Measurements from ENCODE around the gene IDH2.
"Not testable (repeated sequence)": the region's sequence is repeated elsewhere in the genome, so short reads cannot be mapped to it uniquely, and the experiment has no call there.

The IDH2 gene

DNA sequence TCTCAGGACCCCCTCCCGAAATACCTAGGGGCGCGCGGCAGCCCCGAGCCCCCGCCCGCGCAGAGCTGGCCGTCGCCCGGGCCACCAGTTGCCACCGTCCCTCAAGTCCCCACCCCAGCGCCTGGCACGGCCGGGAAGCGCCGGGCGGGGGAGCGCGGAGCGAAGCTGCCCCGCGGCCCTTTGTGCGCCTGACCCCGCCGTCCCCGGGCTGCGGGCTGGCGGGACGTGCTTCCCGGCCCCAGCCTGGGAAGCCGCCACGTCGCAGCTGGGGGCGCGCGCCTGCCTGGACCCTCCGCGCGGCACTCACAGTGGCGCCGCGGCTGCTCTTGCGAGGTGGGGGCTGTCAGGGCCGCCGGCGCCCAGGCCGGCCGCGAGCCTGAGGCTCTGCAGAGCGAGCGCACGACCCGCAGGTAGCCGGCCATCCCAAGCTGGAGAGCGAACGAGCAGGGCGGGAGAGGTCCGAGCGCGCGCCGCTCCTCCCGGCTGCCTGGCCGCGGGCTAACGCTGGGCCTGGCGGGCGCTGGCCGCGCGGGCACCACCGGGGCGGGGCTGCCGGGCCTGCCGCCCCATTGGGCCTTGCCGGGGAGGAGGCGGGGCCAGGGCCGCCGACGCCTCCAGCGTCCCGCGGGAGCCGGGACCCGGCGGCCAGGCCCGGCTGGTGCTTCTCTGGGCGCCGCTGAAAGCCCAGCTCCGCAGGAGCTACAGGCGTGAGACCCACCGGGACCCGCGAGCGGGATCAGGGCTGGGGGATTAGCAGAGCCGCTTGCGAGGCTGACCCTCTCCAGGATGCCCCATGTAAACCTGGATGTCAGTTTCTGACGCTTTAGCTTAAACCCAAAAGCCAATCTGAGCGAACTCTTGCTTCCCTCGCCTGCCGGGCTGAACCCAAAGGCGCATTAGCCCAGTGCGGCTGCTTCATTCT lies at the start of gene IDH2:
IDH2 (minus strand) TSS at position 500 of the 922 bp plus-strand sequence; CDS start at position 422, 78 bp downstream.
- peak; percentile 88 for DNase-seq

DNA sequence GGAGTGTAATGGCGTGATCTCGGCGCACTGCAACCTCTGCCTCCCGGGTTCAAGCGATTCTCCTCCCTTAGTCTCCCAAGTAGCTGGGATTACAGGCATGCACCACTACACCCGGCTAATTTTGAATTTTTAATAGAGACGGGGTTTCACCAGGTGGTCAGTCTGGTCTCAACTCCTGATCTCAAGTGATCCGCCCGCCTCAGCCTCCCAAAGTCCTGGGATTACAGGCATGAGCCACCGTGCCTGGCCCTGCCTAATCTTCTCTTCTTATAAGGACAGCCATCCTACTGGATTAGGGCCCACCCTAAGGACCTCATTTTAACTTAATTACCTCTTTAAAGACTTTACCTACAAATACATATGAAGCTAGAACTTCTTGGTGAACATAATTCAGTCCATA lies 48.3 kb upstream of the IDH2 start:
- not testable (repeated sequence) for DNase-seq

DNA sequence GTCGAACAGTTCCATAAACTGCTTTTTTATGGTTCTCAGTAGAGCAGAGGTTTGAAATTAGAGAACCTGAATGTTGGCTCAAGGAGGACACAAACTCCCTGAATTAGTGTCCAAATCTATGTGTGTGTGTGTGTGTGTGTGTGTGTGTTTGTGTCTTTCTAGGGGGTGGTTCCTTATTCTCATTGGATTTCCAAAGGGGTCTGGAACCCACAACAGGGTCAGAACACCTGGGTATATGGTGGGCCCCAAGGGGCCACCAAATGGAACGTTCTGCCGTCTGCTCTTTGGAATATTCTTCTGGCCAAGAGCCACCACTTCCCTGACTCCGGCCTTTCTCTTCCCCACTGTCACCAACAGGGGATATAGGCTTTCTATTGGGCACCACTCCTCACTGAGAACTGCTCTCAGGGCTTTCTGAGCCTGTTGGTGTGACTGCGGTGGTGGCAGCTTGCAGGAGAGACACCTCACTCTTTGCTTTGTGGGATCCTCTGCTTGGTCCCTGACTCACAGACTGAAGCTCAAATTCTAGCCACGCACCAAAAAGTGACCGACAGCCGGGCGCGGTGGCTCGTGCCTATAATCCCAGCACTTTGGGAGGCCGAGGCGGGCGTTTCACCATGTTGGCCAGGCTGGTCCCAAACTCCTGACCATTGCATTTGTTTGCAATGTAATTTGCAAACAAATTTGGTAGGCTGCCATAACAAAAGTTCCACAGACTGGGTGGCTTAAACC lies 47.5 kb upstream of the IDH2 start:
- no peak for DNase-seq

DNA sequence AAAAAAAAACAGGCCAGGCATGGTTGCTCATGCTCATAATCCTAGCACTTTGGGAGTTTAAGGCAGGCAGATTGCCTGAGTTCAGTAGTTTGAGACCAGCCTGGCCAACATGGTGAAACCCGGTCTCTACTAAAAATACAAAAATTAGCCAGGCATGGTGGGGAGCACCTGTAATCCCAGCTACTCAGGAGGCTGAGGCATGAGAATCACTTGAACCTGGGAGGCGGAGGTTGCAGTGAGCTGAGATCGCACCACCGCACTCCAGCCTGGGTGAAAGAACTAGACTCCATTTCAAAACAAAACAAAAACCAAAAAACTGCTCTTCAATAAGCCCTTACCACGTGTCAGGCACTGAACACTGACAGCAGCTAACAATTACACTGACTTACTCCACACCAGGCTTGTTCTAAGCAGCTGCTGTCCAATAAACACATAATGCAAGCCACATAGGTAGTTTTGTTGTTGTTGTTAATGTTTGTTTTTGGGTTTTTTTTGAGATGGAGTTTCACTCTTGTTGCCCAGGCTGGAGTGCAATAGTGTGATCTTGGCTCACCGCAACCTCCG lies 44.0 kb upstream of the IDH2 start:
- DNase-seq: not testable (repeated sequence)

DNA sequence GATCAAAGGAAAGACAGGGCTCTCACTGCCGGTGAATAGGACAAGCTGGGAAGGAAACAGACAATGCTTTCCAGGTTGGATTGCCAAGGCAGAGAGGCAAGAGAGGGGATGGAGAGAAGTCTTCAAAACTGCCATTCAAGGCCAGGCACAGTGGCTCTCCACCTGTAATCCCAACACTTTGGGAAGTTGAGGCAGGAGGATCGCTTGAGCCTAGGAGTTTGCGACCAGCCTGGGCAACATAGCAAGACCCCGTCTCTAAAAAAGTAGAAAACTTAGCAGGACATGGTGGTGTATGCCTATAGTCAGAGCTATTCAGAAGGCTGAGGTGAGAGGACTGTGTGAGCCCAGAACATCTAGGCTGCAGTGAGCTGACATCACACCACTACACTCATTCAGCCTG lies 43.5 kb upstream of the IDH2 start:
- DNase-seq: no peak

DNA sequence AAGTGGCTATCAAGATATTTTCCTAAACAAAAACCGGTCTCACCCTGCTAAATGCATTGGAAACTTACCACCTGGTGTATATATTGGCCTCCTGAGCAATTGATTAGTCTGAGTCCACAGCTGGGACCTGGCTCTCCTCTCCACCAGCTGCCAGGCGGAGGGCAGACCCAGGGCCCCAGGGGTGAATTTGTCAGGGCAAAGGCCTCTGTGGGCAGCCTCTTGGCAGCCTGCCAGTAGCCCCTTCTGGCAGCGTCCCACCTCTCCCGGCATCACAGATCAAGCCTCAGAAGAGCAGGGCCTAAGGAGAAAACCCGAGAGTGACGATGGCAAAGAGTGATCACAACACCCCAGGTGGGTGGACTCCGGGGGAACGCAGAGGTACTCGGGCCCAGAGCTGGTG lies 43.0 kb upstream of the IDH2 start:
- DNase-seq: no peak

DNA sequence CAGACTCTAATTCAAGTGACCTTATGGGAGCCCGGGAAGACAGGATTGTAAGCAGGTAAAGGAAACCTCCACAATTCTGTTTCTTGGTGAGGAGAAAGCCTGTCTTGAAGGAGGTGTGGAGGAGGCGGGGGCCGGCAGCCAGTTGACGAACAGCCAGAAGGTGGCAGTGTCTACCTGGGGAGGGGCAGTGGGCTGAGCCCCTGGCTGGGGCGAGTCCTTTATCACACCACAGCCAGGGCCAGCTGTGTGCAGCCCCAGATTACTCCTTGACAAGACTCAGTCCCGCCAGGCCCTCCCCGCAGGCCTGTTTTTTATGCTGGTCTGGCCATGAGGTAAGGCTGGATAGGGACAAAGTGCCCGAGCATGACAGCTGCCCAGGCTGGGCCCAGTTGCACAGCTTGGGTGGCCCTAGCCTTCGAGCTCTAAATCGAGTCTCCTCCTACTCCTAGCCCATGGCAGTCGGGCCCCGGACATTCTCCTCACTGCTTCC lies 40.9 kb upstream of the IDH2 start:
- peak; percentile 71 for DNase-seq

DNA sequence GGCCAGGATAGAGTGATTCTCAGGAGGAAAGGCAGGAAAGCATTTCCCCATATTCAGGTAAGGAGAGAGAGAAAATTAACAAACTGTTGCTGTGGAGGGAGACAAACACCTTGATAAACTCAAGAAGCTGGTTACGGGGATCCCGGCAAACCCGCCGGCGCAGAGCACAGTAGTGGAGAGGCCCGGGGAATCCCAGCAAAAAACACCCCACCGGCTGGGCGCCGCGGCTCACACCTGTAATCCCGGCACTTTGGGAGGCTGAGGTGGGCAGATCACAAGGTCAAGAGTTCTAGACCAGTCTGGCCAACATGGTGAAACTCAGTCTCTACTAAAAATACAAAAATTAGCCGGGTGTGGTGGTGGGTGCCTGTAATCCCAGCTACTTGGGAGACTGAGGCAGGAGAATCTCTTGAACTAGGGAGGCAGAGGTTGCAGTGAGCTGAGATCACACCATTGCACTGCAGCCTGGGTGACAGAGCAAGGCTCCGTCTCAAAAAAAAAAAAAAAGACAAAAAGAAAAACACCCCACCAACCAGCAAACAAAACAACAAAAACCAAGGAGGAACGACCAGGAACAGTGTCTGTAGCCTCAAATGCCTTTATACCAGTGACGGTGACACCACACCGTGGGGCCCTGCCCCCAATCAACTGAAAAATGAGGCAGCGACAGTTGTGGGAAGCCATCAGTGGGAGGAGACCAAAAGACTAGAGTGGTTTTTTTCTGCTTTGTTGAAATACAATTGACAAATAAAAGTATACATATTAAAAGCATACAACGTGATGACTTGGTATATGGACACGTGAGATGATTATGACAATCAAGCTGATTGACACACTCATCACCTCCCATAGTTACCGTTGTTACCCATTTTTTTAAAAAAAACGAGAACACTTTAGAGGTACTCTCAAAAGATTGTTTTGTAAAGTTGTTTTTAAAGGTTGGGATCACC lies 40.2 kb upstream of the IDH2 start:
- DNase-seq: no peak

DNA sequence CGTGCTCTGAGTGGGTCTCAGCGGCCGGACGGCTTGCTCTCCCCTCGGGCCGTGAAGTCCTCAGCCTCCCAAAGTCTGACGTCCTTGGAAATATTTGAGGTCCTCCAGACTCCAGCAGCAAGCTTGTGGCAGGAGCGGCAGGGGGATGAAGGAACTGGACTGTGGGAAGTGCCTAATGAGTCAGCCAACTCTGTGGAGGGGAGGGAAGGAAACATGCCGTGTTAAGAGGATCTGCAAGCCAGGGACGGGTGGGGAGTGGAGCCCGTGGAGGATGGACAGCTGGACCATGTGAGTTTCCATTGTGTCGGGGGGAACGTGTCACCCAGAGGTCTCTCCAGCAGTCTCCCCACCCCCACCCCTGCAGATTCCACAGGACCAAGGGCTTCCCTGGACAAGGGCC lies 39.4 kb upstream of the IDH2 start:
- DNase-seq: no peak

DNA sequence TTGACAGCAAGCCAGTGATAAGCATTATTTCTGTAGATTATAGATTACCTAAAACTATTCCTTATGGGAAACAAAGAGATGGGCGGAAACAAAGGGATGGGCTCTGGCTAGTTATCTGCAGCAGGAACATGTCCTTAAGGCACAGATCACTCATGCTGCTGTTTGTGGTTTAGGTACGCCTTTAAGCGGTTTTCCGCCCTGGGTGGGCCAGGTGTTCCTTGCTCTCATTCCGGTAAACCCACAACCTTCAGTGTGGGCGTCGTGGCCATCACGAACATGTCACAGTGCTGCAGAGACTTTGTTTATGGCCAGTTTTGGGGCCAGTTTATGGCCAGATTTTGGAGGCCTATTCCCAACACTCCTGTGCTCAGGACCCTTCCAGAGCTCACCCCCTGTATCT lies 37.3 kb upstream of the IDH2 start:
- not testable (repeated sequence) for DNase-seq

DNA sequence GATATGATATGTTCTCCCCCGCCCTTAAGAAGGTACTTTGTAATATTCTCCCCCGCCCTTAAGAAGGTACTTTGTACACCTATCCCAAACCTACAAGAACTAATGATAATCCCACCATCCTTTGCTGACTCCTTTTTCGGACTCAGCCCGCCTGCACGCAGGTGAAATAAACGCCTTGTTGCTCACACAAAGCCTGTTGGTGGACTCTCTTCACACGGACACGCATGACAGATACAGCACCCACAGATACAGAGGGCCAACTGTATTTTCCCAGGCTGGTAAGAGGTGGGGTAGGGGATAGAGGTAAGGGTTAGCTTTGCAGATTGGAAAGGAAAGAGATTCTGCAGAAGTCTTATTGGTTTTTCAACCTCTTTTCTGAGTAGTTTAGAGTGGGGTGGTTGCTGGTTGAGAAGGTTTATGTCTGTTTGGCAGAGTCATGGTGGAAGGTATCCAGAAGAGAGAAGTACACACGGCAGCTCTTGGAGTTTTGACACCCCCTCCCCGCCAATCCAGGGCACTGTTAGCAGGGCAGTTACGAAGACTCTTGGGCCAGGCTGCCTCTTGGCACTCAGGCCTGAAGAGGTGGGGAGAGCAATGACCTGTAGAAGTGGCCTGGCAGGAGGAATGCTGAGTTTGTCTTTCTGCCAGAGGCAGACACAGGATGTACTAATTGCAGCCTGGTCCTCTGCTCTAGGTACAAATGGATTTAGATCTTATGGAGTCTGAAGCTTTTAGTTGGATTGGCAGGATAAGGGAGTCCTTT lies 36.0 kb upstream of the IDH2 start:
- no peak for DNase-seq

DNA sequence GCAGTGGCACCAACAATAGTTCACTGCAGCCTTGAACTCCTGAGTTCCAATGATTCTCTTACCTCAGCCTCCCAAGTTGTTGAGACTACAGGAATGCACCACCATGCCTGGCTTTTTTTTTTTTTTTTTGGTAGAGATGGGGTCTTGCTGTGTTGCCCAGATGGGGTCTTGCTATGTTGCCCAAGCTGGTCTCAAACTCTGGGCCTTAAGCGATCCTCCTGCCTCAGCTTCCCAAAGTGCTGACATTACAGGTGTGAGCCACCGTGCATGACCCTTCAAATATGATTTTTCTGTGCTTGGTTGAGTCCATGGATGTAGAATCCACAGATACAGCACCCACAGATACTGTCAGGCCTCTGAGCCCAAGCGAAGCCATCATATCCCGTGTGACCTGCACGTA lies 30.2 kb upstream of the IDH2 start:
- no peak for DNase-seq

DNA sequence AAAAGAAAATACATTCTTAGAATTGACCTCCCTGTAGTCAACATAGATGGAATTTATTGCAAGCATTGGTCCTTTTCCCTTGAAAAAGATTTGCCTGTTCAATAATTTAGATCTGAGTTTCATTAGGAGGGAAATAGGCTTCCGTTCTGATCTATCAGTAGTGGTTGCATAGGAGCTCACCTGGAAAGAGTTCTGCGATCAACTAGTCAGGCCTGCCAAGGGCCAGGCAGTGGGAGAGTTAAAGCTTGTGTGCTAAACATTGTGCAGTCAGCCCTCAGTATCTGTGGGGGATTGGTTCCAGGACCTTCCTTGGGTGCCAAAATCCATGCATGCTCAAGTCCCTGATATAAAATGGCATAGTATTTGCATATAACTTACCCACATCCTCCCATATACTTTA lies 29.6 kb upstream of the IDH2 start:
- no peak for DNase-seq

DNA sequence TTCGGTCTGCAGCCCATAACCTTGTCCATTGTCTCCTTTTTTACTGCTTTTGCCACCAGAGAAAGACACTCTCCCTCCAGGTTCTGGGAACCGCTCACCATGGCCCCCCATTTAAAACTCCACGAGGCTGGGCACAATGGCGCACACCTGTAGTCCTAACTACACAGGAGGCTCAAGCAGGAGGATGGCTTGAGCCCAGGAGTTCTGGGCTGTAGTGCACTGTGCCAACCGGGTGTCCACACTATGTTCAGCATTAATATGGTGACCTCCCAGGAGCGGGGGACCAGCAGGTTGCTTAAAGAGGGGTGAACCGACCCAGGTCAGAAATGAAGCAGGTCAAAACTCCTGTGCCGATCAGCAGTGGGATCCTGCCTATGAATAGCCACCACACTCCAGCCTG lies 28.0 kb upstream of the IDH2 start:
- no peak for DNase-seq

DNA sequence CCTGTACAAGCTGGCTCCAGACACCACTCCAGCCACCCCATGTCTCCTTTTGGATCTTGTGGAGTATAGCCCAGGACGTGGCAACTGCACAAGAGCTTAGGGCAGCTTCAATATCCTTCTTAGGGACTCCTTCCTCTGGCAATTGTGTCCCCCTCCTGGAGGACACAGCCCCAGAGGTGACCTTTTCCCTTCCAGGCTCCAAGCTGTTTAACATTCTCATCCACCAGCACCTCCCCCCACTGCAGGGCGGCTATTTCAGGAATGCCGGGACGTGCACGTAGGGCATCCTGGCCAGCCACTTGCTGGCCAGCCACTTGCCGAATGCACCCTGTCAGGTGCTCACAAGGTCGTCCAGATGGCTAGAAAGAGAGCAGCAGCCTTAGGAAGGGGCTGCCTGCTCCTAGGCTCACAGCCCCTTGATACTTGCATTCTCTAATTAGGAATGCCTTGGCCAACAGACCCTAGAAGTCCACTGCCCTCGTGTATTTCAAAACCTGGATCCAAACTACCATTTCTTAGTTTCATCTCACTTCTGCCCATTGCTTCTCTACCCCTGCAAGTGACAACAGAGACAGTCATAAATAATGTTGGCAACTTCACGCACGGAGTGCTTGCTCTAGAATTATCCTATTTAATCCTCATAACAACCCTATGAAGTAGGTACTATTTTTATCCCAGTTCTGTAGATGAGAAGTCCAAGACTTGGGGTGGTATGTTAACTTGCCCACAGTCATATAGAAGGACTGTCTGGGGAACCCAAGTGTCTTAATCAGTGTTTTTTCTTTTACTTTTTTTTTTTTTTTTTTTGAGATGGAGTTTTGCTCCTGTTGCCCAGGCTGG lies 24.5 kb upstream of the IDH2 start:
- DNase-seq: no peak

DNA sequence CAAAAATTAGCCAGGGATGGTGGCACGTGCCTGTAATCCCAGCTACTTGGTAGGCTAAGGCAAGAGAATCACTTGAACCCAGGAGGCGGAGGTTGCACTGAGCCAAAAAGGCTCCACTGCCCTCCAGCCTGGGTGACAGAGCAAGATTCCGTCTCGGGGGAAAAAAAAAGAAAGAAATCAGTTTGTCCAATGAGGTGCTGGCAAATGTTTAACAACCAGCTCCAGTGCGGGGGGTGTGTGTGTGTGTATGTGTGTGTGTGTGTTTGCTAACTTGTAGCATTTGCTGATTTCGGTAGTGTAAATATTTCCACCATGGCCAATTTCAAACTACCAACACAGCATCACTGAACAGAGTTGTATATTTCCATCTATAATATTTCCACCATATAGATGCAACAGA lies 23.8 kb upstream of the IDH2 start:
- no peak for DNase-seq

DNA sequence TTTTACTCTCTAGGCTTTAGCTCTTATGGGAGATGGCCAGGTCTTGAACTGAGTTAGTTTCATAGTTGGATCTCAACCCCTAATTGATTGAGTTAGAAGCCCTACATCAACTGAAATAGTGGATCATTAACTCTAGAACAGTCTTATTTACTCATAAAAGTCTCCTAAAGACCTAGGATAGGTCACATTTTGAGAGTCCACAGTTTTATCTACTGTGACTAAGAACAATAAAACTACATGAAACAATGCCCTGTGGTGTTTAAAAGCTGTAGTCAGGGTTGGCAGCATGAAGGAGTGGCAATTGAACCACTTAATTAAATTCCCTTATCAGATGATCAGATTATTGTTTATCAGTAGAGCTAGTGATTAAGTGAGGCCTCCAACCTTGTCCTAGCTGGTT lies 22.2 kb upstream of the IDH2 start:
- DNase-seq: no peak

DNA sequence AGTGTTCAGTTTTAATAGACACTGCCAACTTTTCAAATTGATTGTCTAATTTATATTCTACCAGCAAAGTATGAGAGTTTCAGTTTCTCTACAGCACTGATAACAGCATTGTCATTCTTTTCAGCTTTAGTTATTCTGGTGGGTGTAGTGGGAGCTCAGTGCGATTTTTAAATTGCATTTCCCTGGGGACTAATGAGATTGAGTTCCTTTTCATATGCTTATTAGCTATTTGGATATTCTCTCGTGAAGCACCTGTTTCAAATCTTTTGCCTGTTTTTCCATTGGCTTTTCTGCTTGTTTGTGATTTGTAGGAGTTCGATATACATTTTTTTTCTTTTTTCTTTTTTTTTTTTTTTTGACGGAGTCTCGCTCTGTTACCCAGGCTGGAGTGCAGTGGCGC lies 18.8 kb upstream of the IDH2 start:
- no peak for DNase-seq

DNA sequence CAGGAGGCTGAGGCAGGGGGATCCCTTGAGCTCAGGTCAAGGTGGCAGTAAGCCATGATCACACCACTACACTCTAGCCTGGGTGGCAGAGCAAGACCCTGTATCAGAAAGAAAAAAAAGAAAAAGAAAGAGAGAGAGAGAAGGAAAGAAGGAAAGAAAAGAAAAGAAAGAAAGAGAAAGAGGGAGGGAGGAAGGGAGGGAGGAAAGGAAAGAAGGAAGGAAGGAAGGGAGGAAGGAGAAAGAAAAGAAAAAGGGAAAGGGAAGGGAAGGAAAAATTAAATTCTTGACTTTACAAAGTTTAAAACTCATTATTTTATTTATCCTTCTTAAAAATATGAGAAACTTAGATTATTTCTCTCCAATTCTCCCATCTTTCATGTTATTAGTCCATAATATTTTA lies 17.1 kb upstream of the IDH2 start:
- no peak for DNase-seq

DNA sequence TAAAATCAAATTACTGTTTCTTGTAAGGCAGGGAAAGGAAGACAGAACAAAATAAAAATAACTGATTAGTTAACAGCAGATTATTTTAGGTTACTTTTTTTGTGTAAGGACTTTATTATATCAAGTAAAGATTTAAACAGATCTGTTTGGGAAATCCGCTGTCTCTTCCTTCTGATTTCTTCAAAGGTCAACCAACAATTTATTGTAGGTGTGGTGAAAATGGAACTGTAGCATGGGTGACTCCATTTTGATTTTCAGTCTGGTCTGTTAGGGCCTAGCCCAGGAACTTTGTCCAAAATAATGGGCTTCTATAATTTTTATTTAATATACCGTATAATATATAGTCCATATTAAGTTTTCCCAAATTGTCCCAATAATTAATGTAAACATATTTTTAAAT lies 13.5 kb upstream of the IDH2 start:
- no peak for DNase-seq

DNA sequence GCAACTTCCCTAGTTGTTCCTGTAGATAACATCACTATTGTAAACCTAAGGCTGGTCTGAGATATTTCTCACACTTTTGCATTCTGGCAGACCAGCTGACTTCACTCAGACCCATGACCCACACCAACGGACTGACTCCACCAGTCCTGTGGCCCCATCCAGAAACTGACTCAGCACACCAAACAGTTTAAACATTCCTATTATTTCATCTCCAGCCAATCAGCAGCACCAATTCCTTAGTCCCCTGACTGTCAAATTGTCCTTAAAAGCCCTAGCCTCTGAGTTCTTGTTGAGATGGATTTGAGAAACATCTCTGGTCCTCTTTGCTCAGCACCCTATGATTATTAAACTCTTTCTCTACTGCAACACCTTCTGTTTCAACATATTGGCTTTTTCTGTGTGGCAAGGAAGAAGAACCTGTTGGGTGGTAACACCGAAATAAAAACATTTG lies 12.2 kb upstream of the IDH2 start:
- DNase-seq: no peak

Measured in right hindlimb (tissue), 1 donor.